HepG2 (cell line): Measurements from ENCODE around the gene TOB1. TPM values are rescaled to one million over a fixed set of nuclear protein-coding genes. Genes with fewer than 3 reads are reported as not detected.

Experiments
- CC2D1A ChIP-seq: sonication (generic); formaldehyde crosslinking; IDR thresholded peaks from 2 replicates; pipeline ENCODE4 v1.8.1; 2023; ENCODE audit warnings: mild to moderate bottlenecking, missing genetic modification reagents
- CREB1 ChIP-seq, 2 experiments: fragments of 450-650 bp in 1 of 2; IDR thresholded peaks; 2 replicates each; pipeline ENCODE4 v1.6.1; 2016 to 2017; ENCODE audit warnings: control low read depth in 1 of 2, mild to moderate bottlenecking in 1 of 2, missing compliant biosample characterization in 1 of 2, missing genetic modification characterization in 1 of 2
- GATAD2A ChIP-seq: IDR thresholded peaks from 2 replicates; pipeline ENCODE4 v1.6.1; 2016
- HOXA7 ChIP-seq: sonication (generic); formaldehyde crosslinking; IDR thresholded peaks from 2 replicates; pipeline ENCODE4 v1.8.1; 2022; ENCODE audit warnings: mild to moderate bottlenecking, missing genetic modification reagents, moderate library complexity
- KAT2B ChIP-seq: fragments of 150-350 bp; IDR thresholded peaks from 2 replicates; pipeline ENCODE4 v1.6.1; 2014; ENCODE audit warnings: low read depth, low read length, borderline replicate concordance
- KDM5A ChIP-seq: fragments of 200-600 bp; sonication (generic); IDR thresholded peaks from 2 replicates; pipeline ENCODE4 v1.7.0; 2018; ENCODE audit warnings: antibody characterized with exemption, mild to moderate bottlenecking, low read length, borderline replicate concordance
- KLF15 ChIP-seq: sonication (generic); formaldehyde crosslinking; IDR thresholded peaks from 2 replicates; pipeline ENCODE4 v1.8.1; 2023; ENCODE audit warnings: borderline replicate concordance, mild to moderate bottlenecking, inconsistent platforms, missing genetic modification reagents, mixed read lengths
- MBD4 ChIP-seq: IDR thresholded peaks from 2 replicates; pipeline ENCODE4 v1.6.1; 2012; ENCODE audit warnings: low read length, inconsistent platforms, borderline replicate concordance
- RNF2 ChIP-seq: fragments of 450-650 bp; conservative IDR thresholded peaks from 2 replicates; pipeline ENCODE4 v1.6.1; 2016; ENCODE audit warnings: low read depth
- RXRA ChIP-seq: sonication (generic); formaldehyde crosslinking; IDR thresholded peaks from 2 replicates; pipeline ENCODE4 v1.5.1; 2020; ENCODE audit warnings: missing genetic modification reagents
- SKIL ChIP-seq: sonication (generic); formaldehyde crosslinking; IDR thresholded peaks from 2 replicates; pipeline ENCODE4 v1.8.0; 2022; ENCODE audit warnings: missing genetic modification reagents, mild to moderate bottlenecking, moderate library complexity, borderline replicate concordance
- SRSF4 ChIP-seq: fragments of 200-400 bp; formaldehyde crosslinking; IDR thresholded peaks from one replicate; pipeline ENCODE4 v1.6.1; 2018; ENCODE audit warnings: mild to moderate bottlenecking, low read depth, low read length, moderate library complexity; ENCODE audit not compliant: poor library complexity, severe bottlenecking
- TFDP1 ChIP-seq: IDR thresholded peaks from 2 replicates; pipeline ENCODE4 v1.6.1; 2016; ENCODE audit warnings: missing compliant biosample characterization, missing genetic modification reagents, borderline replicate concordance
- THAP11 ChIP-seq: IDR thresholded peaks from 2 replicates; pipeline ENCODE4 v1.6.1; 2016; ENCODE audit warnings: missing biosample characterization, missing genetic modification reagents
- UBTF ChIP-seq: sonication (generic); formaldehyde crosslinking; IDR thresholded peaks from 2 replicates; pipeline ENCODE4 v1.4.0; 2020; ENCODE audit warnings: mild to moderate bottlenecking, missing genetic modification reagents
- ZBTB3 ChIP-seq: sonication (generic); formaldehyde crosslinking; IDR thresholded peaks from 2 replicates; pipeline ENCODE4 v1.4.0; 2020; ENCODE audit warnings: low read depth, mild to moderate bottlenecking, moderate library complexity, missing genetic modification reagents, borderline replicate concordance
- ZMYM4 ChIP-seq: sonication (generic); formaldehyde crosslinking; IDR thresholded peaks from 2 replicates; pipeline ENCODE4 v1.8.1; 2023; ENCODE audit warnings: mild to moderate bottlenecking, missing genetic modification reagents
- ZNF761 ChIP-seq: sonication (generic); formaldehyde crosslinking; conservative IDR thresholded peaks from 2 replicates; pipeline ENCODE4 v1.4.0; 2020; ENCODE audit warnings: mild to moderate bottlenecking, missing genetic modification reagents
- ZNF766 ChIP-seq: sonication (generic); formaldehyde crosslinking; IDR thresholded peaks from 2 replicates; pipeline ENCODE4 v1.5.0; 2020; ENCODE audit warnings: missing genetic modification reagents, borderline replicate concordance
- polyA plus RNA-seq, 8 experiments: library from polyadenylated mRNA; depleted of rRNA in 3 of 8; stranded (reverse) in 7 of 8; unstranded in 1 of 8; fragments of >200 nt; fragmentation: Illumina TruSeq in 4 of 8; extraction: Trizol in 4 of 8; gene quantifications; 2 replicates each; pipeline versions ENCODE4 v1.2.1 to v1.2.3, GENCODE V29; 2011 to 2016; ENCODE audit warnings: low read depth in 4 of 8, missing spikeins in 1 of 8, mixed read lengths in 1 of 8; ENCODE audit not compliant: insufficient read depth in 1 of 8
- total RNA-seq, 5 experiments: library from RNA; depleted of rRNA; stranded (reverse); fragments of >200 nt; fragmentation: Illumina TruSeq; extraction: Trizol; gene quantifications; 2 replicates each; pipeline ENCODE4 v1.2.3, GENCODE V29; 2016; ENCODE audit warnings: low read depth in 1 of 5

TOB1 gene
- total and polyA plus RNA-seq, 2 of the 13 experiments (the other 11 are each of a cell fraction or from before 2014, with no cell fraction given) = 21.9 to 57.7 TPM

GRCh38 chr17:50890675-50891516 lies 24.7 kb upstream of the TOB1 start (continued):
- peak; percentile 98 for TF ChIP-seq RXRA (CRISPR knock-in tag)
- peak; percentile 94 for TF ChIP-seq SKIL (CRISPR knock-in tag)
- peak; percentile 24; the same call in 1 of the 2 replicates for TF ChIP-seq ZMYM4 (CRISPR knock-in tag)
- TF ChIP-seq ZNF766 = 0 out of 2 replicates have a peak, but pooled peaks have one; percentile 28
- TF ChIP-seq CC2D1A (CRISPR knock-in tag) = no peak
- TF ChIP-seq KLF15 = no peak
- TF ChIP-seq MBD4 = peak; percentile 84; the same call in 1 of the 2 replicates
- TF ChIP-seq HOXA7 (CRISPR knock-in tag) = no peak
- no peak for TF ChIP-seq RNF2
- TF ChIP-seq UBTF (CRISPR knock-in tag) = no peak; the same call in 1 of the 2 replicates
- peak; percentile 38 for TF ChIP-seq CREB1 (IDR thresholded peaks at IDR 0.05)
- TF ChIP-seq CREB1 (CRISPR knock-in tag; IDR thresholded peaks at IDR 0.05) = peak; percentile 74
- TF ChIP-seq KAT2B = peak; percentile 64; the same call in 1 of the 2 replicates
- no peak for TF ChIP-seq TFDP1
- TF ChIP-seq THAP11 (CRISPR knock-in tag) = peak; percentile 59; the same call in 1 of the 2 replicates
- TF ChIP-seq GATAD2A (CRISPR knock-in tag) = peak; percentile 97
- no peak for TF ChIP-seq KDM5A
- TF ChIP-seq SRSF4 = no peak
- TF ChIP-seq ZBTB3 (CRISPR knock-in tag) = peak; percentile 83; the same call in 1 of the 2 replicates
- TF ChIP-seq ZNF761 (CRISPR knock-in tag) = 0 out of 2 replicates have a peak, but pooled peaks have one; percentile 17
